GM18868 (cell line): ENCODE results near the gene HELB.

Source experiments
- ATAC-seq: cut with Tn5 transposase; IDR thresholded peaks from one replicate; pipeline ENCODE4 v1.9.1; 2021; ENCODE audit warnings: mild to moderate bottlenecking, moderate library complexity; ENCODE audit not compliant: unreplicated experiment

The HELB gene

DNA sequence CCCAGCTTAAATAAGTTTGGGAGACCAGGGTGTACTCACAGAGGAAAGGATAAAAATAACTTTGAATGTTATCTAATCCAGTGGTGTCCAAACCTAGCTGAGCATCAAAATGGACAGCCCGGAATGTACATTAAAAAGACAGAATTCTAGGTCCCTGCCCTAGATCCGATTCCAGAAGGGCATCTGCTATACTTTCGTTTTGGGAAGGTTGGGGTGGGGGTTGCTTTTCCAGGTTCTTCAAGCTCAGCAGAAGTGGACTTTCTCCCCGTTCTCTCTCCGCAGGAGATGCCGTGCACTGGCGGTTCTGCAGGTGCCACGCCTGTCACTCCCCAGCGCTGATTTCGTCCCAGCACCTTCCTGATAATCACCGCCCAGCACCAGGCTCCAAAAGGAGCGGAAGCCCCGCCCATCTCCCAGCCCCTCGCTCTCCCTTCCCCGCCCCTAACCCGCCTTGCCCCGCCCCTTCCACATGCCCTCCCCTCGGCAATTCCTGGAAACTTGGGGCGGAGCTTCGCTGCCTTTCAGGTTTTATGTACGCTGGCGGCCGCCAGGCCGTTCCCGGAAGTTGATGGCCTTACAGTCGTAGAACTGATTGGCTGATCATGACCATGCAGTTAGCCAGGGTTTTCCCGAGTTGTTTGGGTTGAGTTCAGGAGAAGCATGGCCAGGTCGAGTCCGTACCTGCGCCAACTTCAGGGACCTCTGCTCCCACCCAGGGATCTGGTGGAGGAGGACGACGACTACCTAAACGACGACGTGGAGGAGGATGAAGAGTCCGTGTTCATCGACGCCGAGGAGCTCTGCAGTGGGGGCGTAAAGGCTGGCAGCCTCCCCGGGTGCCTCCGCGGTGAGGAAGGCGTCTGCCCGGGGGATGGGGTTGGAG, at the start of gene HELB:
TSS of gene HELB (plus strand) at position 550 of the 883 bp plus-strand sequence. CDS start at position 661, 111 bp downstream.
- peak; percentile 91 for ATAC-seq

DNA sequence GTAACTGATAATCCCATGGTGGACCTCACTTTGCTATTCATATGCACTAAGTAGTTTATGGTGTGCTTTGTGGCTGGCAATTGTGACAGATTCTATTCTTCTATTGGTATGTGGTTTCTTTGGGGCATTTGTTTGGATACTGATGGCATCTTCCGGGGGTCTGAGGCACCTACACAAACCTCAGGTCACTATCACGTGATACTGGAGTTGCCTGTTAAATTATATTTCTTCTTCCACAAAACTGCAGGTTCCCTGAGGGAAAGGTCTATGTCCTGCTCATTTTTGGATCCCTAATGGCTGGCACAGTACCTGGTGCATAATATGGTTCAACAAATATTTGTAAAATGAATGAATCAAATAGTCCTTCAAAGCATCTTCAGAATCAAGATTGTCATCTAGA, 49.5 kb upstream of the HELB start:
- ATAC-seq = no peak

GRCh38 chr12:66255737-66256136, 46.6 kb upstream of the HELB start:
- no peak for ATAC-seq

- no peak for ATAC-seq
Measured at GRCh38 chr12:66258011-66258410, 44.3 kb upstream of the HELB start.

- no peak for ATAC-seq
Measured at GRCh38 chr12:66262737-66263136, 39.6 kb upstream of the HELB start.

DNA sequence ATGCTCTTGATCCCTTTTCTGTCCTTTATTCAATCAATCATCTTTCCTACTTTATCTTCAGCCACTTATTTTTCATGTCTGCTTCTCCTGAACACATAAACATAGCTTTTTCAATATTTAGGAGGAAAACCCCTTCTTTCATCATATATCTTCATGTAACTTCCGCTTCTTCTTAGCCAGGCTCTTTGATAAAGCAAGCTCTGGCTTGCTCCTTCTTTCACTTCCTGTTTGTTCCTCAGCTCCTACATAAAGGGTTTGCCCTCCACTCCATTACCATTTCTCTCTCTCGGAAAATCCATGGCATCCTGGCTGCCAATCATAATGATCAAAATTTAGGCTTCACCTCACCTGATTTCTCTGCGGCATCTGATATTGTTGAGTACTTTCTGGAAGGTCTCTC, 33.7 kb upstream of the HELB start:
- ATAC-seq = peak; percentile 59

GRCh38 chr12:66269142-66269541, 33.2 kb upstream of the HELB start:
- no peak for ATAC-seq

GRCh38 chr12:66269757-66270383, 32.4 kb upstream of the HELB start:
- no peak for ATAC-seq

- no peak for ATAC-seq
Measured at GRCh38 chr12:66270613-66271012, 31.7 kb upstream of the HELB start.

DNA sequence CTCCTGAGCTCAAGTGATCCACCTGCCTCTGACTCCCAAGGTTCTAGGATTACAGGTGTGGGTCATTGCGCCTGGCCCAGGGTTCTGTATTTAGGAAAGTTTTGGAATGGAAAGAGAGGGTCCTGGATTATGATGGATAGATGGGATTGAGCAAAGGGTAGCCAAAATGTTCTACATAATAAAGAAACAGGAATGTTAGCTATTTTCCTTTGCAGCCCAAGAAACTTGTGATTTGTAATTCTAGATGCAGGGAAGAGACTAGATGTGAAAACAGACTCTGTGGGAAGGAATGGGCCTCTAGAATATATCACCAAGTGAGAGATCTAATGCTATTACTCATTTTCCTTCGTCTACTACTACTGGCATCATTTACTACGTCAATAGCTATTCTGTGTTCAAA, 29.6 kb upstream of the HELB start:
- ATAC-seq = no peak

DNA sequence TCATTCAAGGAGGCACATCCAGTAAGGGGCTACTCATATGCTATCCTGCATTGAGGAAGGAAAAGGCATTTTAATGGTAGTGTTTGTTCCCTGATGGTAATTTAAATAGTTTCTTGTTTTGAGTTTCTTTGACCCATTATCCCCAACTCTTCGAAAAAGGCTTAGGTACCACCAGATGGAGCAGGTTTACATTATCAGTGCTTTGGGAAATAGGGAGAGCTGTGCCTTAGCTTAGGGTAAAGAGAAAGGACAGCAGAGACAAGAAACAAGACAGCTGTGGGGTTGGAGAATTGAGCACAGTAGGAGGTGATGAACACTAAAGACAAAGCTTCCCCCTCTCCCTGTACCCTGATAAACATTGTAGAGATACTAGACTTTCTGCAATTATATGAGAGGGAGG, 29.1 kb upstream of the HELB start:
- ATAC-seq = no peak

- peak; percentile 58 for ATAC-seq
Measured at GRCh38 chr12:66275040-66275439, 27.3 kb upstream of the HELB start.

- ATAC-seq = no peak
Measured at GRCh38 chr12:66279123-66279712, 23.1 kb upstream of the HELB start.

- ATAC-seq = no peak
Measured at GRCh38 chr12:66280561-66280960, 21.7 kb upstream of the HELB start.

- ATAC-seq = no peak
Measured at GRCh38 chr12:66282244-66282643, 20.0 kb upstream of the HELB start.

- ATAC-seq = no peak
Measured at GRCh38 chr12:66287275-66287674, 15.0 kb upstream of the HELB start.

DNA sequence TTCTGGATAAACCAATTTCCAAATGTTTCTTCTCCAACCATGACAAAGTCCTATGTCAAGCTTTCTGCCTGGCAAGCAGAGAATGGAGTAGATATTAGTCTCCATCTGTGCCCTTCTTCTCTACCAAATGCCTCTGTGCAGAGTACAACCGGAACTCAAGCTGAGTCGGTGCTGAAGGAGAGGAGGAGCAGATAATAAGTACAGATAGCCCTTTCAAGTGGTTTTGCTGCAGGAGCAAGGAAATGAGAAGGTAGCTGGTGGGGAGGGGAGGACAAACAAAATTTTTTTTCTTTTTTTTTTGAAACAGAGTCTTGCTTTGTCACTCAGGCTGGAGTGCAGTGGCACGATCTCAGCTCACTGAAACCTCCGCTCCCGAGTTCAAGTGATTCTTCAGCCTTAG, 14.2 kb upstream of the HELB start:
- ATAC-seq = no peak

- no peak for ATAC-seq
Measured at GRCh38 chr12:66289485-66289884, 12.8 kb upstream of the HELB start.

DNA sequence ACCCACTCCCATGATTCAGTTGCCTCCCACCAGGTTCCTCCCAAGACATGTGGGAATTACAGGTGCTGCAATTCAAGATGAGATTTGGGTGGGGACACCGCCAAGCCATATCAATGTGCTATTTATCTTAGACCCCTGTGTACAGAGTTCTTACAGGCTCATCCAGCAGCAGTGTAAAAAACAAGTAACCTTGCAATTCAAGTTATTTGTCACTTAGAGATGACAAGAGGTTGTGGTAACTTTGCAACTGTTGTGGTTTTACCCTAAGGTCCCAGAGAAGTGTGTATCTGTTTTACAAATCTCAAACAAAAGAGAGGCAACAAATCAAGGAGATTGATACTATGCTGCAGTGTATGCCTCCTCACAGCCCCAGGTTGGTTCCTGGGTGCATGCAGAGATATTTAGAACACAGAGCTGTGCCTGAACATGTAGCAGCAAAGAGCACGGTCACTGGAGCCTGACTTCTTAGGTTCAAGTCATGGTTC, 11.5 kb upstream of the HELB start:
- peak; percentile 51 for ATAC-seq

- no peak for ATAC-seq
Measured at GRCh38 chr12:66296176-66296683, 6.1 kb upstream of the HELB start.

- no peak for ATAC-seq
Measured at GRCh38 chr12:66297080-66297479, 5.2 kb upstream of the HELB start.

GRCh38 chr12:66297923-66298322, 4.4 kb upstream of the HELB start:
- ATAC-seq = no peak
